Stimulated activated CD8-positive, alpha-beta memory T cell treated with anti-CD3 and anti-CD28 coated beads, Interleukin-12 subunit alpha, Interleukin-12 subunit beta, amount 100 ng/mL, for 1 hour (primary cell): ENCODE data around the gene MID1IP1.
A peak's percentile ranks its signal among the peaks of the same experiment; 100 is the strongest.

Source experiments
- DNase-seq: peaks from one replicate; pipeline ENCODE4 v3.0.0-alpha.2; 2020; ENCODE audit warnings: low read depth

MID1IP1 gene, protein sequence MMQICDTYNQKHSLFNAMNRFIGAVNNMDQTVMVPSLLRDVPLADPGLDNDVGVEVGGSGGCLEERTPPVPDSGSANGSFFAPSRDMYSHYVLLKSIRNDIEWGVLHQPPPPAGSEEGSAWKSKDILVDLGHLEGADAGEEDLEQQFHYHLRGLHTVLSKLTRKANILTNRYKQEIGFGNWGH

DNA sequence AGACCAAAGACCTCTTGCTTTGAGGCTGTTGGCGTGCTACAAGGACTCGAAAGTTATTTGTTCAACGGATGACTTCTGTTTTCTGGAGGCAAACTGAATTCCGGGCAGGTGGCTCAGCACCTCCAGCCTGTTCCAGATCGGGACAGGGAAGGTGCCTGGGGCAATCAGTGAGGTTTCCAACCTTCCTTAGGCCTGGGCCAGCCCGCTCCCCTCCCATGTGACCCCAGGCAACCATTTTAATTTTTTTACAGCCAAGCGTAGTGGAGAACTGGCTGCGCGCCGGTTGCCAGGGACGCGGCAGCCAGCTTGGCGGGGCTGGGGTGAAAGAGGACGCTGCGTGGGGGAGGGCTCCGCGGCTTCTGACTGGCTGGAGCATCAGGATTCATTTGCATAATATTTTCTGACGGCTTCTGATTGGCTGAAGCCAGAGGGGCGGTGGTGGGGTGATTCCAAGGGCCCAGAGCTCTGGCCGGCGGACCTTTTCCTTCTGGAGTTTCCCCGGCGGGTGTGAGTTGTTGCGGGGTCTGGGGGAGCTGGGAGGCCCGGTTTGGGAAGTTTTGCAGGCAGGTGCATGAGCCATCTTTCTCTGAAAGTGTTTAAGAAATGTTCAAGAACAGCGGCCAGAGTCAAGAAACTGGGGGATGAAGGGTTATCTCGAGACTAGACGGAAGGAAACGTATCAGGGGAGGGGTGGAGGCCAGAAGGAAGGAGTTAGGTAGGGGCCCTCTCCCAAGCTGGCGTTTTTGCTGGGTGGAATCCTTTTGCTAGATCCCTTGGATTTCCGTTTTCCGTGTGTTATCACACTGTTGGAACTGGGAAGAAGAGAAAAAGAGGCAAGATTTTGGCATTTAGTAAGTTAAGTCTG is at the start of gene MID1IP1:
Gene MID1IP1, plus strand, starts transcription at position 479 of the 865 bp plus-strand sequence. CDS start 3,488 bp downstream, outside the sequence.
- DNase-seq = peak; percentile 30

DNA sequence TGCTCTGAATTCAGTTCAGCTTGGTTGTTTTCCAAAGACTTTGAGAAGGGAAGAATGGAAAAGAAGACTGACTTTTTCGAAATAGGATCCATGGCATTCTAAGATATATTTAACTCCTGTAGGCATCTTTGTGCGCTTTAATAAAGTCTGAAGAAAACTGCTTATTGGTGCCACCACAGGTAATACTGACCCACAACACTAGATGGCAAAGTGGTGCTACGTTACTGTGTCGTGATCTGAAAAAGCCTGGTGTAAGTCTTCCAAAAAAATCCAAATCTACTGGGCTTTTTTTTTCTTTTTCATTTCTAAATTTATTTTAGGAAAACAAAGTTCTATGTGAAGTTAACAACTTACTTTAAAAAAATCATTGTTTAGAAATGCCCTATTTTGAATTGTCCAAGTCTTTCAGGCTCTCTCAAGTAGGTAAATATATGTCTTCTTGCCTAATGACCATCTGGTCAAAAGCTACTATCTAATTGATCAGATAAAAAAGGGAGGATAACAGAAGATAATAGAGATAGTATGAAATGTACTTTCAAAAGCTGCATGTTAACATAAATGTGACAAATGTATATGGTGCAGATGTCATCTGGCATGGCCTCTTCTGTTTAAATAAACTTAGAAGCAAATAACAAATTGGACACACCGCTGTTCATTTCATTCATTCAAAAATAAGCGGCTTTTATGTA is 47.0 kb upstream of the MID1IP1 start:
- DNase-seq = peak; percentile 2

DNA sequence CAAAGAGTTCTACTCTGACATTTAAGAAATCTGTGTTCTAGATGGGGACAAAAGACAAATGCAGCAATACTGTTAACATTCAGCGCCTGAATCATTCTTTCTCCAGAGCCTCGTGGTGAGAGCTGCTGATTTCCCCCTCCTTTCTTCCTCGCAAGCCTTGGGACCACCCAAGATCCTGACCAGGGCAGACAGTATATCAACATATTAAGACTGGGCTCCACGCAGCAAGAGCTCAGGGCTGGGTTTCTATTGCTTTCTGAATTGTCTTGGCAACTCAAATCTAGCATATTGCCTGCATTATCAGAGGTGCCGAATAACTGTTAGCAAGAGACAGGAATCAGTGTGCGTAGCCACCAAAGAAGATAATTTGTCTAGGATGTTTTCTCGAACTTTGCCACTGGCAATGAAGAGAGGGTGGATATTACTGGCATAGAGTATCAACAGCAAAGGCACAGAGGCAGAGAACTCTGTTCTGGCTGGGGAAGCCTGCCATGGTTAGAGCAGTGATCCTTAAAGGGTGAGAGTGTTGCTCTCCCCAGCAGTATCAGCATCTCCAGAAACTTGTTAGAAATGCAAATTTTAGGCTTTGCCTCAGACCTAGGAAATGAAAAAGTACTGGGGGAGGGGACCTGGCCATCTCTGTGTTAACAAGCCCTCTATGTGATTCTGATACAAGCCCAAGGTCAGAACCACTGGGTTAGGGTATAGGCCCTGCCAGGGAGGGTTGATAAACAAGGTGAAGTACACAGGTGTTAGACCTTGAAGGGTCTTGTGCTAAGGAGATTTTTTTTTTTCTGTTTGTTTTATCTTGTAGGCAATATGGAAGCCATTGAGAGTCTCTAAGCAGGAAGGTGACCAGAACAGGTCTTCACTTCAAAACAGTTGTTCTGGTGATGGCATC is 46.2 kb upstream of the MID1IP1 start:
- DNase-seq = no peak

DNA sequence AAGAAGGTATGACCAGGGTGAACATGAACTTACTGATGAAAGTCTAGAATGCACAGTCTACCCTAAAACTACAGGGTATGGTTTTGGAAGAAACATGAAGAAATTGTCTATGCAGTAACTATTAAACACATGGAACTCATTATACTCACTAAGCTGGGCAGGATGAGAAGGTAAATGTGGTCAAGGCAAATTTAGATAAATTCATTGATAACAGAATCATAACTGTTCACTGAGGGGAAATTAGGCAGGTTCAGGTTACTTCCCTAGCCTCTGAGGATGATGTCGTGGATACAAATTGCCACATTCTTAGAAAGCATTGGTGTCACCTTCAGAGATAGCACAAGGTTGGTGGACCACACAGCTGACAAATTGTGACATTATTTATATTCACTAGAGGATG is 40.4 kb upstream of the MID1IP1 start:
- DNase-seq = no peak

DNA sequence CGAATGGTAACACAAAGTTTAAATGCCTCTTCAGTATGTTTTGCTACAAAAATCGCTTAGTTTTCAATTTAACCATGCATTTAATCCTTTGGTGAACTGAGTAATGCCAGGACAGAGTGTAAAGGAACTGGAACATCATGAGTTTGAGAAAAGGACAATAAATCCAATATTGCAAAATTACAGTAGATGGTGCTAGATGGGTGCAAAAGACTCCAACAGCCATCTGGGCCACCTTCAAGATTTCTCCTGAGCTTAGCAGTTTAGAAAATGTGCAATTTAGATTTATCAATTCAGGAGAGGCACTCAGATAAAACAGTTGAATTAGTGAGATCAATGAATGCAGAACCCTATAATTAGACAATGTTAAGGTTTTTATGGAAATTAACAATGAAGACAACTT is 33.2 kb upstream of the MID1IP1 start:
- no peak for DNase-seq

DNA sequence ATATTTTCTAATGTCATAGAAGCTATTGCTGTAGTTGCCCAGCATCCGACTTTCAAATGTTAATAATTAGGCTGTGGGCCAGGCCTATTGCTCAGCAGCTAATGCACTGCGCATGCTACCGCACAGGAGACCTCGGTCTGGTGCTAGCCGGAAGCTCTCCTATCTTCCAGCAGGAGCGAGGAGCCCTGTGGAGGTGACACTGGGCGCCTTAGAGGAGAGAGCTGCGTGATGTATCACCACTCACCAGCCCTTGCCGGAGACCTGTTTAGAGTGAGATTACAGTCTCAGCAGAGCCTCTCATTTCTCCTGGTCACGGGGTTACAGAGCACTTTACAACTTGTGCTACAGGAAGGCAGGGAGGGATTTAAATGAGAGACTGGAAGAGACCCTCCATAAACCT is 31.1 kb upstream of the MID1IP1 start:
- DNase-seq = no peak

DNA sequence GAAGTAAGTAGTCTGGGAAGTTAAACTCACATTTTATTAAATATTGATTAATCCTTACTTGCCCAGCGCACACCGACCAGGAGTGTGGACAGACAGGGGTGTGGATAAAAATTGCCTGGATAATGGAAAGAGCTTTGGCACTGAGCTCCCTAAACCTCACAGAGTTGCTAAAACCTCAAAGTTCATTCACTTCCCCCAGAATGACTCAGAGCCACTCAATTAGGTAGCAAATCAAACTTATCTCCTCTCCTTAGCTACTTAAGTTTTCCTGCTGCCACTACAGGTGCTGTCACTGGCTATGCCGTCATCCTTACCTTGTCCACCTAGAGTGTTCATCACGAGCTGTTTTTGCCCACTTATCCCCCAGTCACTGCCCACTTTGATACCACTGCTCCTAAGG is 27.0 kb upstream of the MID1IP1 start:
- no peak for DNase-seq

DNA sequence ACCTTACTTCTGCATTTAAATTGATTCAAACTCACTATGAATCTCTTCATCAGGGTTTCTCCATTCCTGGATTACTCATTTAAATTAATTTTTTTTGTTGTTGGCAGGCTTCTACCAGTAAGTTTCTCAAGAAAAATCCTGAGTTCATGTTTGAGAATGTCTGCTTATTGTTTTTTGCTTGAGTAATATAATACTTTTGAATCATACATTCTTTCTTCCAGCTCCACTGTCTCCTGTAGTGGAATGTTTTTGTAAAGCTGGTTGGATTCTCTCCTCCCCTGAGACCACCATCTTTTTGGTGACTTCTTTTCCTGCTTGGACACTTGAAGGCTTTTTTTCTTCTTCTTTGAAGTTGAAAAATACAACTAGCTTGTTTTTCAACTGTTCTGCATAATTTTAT is 4.3 kb upstream of the MID1IP1 start:
- no peak for DNase-seq

DNA sequence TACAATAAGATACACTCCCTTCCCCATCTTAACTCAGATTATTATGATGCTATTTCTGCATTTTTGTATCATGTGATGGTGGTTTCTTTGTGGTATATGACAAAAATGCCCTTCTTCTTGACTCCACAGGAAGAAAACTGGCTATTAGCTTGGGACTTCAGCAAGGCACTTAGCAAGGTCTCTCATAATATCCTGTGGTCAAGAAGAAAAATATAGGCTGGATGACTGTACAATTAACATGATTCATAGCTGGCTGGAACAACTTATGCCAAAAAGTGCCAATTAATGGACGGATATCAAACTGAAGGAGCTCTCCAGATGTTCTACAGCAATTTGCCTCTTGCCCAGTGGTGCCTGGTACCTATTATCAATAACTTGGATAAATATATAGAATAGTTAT is 2.3 kb upstream of the MID1IP1 start:
- no peak for DNase-seq

DNA sequence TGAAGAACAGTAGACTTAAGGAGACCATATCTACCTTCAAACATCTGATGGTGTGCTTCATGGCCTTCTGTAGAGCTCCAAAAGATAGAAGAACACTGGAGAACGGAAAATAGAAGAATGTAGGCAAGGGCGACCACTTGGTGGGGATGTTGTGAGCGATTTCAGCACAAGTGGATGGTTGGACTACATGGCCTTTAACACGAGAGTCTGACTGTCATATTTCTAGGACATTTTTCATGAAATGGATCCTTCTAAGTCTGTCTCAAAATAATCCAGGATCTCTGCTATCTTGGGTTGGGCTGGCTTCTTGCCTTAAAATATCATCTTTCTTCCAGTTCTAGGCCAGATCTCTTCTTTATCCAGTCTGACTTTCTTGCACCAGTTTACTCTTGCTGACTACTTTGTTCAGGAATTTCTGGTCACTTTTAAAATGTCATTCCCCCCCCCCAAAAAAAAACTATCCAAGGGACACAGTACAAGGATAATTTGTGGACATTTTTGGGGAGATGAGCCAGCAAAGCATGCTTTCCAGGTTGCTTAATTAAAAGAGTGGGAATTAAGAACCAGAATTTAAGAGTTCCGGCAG is 1.2 kb upstream of the MID1IP1 start:
- no peak for DNase-seq

DNA sequence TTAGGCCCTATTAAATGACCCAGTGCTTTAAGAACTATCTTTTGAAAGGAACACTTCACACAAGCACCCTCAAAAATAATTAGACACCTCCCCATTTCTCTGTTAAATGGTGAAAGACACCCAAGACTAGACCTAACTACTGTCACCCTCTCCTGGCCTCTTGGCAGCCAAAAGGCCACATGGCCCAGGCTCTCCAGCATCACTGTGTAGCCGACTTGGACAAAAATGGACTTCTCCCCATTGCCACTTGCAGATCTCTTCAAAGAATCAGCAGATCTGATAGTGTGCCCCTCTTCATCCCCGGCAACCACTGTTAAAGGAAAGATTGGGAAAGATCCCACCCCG is 2.0 kb downstream of the MID1IP1 start:
- no peak for DNase-seq

DNA sequence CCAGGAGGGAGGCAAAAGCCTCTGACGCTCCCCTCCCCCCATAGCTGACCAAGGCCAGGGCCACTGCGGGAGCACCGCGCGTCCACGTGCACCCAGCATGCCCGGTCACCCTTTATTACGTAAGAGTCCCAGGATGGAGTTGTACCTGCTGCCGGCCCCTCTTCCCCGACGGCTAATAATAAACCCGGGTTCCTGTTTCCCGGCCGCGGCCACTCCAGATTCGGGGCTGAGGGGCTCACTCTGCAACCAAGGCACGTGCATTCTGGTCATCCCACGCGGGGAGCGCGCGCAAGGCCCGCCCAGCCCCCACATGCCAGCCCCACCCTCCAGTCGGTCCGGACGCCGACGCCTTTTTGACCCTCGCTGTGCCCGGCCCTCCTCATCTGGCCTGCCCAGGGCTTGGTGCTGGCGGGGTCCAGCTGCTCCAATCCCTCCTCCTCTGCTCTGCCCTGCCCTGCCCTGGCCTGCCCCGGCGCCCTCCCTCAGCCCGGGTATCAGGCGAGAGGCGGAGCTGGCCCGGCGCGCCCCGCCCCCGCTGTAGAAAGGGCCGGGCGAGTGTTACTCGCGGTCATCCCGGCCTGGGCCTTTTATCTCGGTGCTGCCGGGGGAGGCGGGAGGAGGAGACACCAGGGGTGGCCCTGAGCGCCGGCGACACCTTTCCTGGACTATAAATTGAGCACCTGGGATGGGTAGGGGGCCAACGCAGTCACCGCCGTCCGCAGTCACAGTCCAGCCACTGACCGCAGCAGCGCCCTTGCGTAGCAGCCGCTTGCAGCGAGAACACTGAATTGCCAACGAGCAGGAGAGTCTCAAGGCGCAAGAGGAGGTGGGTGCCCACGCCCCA is 2.6 kb downstream of the MID1IP1 start:
- DNase-seq = peak; percentile 19

DNA sequence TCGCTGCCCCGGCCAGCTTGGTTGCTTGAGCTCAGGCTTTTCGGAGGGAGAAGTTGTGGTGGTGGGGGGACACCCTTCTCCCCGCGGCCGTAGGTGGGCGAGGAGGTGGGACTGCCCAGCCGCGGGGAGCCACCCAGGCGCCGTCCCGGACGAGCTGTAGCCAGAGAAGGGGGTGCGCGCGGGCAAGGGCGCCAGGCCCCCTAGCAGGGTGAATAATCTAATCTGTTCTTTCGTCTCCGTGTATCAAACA is 3.1 kb downstream of the MID1IP1 start:
- no peak for DNase-seq

DNA sequence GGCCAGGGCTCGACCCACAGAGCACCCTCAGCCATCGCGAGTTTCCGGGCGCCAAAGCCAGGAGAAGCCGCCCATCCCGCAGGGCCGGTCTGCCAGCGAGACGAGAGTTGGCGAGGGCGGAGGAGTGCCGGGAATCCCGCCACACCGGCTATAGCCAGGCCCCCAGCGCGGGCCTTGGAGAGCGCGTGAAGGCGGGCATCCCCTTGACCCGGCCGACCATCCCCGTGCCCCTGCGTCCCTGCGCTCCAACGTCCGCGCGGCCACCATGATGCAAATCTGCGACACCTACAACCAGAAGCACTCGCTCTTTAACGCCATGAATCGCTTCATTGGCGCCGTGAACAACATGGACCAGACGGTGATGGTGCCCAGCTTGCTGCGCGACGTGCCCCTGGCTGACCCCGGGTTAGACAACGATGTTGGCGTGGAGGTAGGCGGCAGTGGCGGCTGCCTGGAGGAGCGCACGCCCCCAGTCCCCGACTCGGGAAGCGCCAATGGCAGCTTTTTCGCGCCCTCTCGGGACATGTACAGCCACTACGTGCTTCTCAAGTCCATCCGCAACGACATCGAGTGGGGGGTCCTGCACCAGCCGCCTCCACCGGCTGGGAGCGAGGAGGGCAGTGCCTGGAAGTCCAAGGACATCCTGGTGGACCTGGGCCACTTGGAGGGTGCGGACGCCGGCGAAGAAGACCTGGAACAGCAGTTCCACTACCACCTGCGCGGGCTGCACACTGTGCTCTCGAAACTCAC is 3.6 kb downstream of the MID1IP1 start:
- DNase-seq = no peak

DNA sequence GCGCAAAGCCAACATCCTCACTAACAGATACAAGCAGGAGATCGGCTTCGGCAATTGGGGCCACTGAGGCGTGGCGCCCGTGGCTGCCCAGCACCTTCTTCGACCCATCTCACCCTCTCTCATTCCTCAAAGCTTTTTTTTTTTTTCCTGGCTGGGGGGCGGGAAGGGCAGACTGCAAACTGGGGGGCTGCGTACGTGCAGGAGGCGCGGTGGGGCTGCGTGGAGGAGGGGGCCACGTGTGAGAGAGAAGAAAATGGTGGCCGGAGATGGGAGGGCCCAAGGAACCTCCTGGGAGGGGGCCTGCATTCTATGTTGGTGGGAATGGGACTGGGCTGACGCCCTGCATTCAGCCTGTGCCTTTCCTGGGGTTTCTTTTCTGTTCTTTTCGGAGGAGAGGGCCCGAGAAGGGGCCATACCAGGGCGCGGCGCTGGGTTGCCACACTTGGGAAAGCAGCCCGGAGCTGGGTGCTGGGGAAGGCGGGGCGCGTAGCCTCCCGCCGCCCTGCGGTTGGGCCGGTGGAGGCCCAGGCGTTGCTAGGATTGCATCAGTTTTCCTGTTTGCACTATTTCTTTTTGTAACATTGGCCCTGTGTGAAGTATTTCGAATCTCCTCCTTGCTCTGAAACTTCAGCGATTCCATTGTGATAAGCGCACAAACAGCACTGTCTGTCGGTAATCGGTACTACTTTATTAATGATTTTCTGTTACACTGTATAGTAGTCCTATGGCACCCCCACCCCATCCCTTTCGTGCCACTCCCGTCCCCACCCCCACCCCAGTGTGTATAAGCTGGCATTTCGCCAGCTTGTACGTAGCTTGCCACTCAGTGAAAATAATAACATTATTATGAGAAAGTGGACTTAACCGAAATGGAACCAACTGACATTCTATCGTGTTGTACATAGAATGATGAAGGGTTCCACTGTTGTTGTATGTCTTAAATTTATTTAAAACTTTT is 4.5 kb downstream of the MID1IP1 start:
- peak; percentile 34 for DNase-seq

DNA sequence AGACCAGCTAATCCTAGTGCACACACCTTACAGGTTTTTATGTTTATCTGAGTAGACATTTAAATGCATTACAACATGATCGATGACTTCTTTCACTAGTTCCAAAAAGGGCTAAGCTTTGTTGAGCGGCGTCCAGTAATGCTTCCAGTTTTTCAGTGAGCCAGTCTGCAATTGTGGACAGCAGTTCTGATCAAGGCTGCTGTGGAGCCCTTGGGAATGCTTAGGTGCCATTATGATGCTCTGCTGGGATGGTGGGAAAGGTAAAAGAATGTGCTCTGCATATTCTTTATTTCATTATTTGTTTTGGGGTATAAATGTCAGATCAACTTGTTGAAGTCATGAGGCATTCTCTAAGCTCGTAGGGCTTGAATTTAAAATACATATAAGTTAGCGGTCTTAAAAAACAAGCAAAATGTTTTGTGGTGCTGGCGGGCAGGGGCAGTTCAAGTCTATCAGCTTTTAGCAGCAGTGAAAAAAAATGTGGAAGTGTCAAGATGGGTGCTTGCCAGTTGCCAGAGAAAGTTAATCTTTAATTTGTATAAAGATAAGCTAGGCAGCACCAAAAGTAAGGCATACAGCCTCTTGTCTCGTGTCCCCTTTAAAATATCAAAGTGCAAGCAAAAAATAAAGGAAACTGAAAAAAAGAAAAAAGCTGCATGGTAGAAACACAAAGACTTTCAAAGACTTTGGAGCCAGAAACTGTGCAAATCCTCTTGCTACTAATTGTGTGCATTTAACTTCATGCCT is 5.8 kb downstream of the MID1IP1 start:
- no peak for DNase-seq

DNA sequence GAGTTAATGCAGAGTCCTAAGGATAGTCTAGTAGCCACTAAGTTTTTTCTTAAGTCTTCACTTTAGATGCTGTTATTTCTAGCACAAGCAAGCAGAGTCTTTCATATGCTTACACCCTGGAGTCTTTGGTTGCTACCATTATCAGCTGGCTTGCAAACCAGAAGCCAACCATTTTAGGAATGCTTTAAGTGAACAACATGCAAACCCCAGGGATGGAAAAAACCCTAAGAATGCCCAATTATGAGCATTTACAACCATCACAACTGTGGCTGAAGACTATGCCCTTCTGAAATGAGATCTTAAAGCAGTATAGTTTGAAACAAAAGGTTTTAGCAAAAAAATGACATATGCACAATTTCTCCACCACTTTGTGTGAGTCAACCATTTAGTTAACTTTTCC is 6.6 kb downstream of the MID1IP1 start:
- no peak for DNase-seq

DNA sequence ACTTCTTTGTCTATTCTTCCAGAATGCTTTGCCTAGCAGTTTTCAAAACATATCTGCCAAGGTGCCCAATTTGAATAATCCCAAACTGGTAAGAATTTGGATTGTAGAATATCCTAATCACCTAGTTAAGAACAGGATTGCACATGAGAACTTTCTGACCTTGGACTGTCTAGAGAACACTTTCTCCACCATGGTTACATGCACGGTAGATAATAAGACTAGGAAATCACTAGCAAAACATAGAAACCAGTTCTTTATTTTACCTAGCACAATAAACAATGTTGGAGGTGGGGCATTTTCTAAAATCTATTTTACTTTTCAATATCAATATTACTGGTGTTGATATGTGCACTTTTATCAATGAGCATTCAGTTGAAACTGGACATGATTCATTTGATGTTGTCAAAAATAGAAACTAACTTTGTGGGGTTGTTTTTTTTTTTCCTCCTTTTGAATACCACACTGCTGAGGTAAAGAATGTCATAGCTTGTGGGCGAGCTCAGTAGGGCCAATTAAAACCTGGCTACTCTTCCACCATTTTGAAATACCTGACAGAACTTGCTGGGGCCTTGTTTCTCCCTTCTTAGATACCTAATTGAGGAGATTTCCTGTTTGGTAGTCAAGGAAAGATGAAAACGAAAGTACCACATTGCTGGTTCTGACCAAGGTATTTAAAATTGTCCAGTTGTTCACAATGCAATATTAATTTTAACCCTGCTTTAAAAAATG is 10.4 kb downstream of the MID1IP1 start:
- DNase-seq = no peak
